OCI-LY7 (cell line): ENCODE results near the gene MAVS.

Experiments used
- CTCF ChIP-seq: fragments of 200-600 bp; sonication (generic); conservative IDR thresholded peaks from 2 replicates; pipeline ENCODE4 v1.5.1; 2014; ENCODE audit warnings: mild to moderate bottlenecking, antibody characterized with exemption, low read length, moderate library complexity, mixed read lengths
- EZH2phosphoT487 ChIP-seq: fragments of 200-600 bp; sonication (generic); IDR thresholded peaks from 2 replicates; pipeline ENCODE4 v1.6.1; 2018; ENCODE audit warnings: low read depth, borderline replicate concordance, mild to moderate bottlenecking, mixed run types, antibody characterized with exemption, low read length, moderate library complexity, mixed read lengths

- no peak for TF ChIP-seq CTCF
- no peak for TF ChIP-seq EZH2phosphoT487
Measured at GRCh38 chr20:3861191-3861590, 14.6 kb downstream of the MAVS start.
